ENCODE results near the gene DHRS11.

DHRS11 gene

DNA sequence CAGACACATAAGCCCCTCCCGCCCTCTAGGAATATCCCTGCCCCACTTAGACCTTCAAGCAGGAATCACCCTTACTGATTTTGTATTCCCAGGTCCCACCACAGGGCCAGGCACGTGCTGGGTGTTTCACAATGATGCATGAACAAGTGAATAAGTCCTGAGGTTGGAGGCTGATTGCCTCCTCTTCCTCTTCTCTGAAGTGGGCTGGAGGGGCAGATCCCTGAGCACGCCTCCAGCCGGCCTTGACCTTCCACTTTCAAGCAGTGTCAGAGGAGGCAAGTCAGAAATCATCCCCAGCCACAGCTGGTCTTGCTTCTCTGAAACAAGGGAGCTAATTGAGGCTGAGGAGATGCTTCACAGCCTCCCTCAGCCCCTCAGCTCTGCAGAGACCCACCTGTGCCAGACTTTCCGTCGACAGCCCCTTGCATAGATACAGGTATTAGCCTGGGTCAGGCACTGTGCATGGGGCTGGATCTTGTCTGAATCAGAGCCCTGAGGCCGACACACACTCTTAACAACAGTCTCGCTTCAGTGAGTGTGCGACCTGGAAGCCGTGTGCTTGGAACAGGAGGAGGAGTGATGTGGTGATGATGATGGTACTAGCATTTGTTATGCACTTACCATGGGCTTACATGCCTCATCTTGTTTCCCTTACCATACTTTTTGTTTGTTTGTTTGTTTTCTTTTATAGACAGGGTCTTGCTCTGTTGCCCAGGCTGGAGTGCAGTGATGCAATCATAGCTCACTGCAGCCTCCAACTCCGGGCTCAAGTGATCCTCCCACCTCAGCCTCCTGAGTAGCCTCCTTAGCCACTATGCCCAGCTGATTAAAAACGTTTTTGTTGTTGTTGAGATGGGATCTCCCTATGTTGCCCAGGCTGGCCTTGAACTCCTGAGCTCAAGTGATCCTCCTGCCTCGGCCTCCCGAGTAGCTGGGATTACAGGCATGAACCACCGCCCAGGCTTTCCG, 24.7 kb downstream of the DHRS11 start:
- DNase-seq = no peak

- no peak for DNase-seq
Measured at GRCh38 chr17:36617773-36618172, 26.1 kb downstream of the DHRS11 start.

- DNase-seq = no peak
Measured at GRCh38 chr17:36623281-36623680, 31.6 kb downstream of the DHRS11 start.

GRCh38 chr17:36625188-36625587, 33.5 kb downstream of the DHRS11 start:
- no peak for DNase-seq

DNA sequence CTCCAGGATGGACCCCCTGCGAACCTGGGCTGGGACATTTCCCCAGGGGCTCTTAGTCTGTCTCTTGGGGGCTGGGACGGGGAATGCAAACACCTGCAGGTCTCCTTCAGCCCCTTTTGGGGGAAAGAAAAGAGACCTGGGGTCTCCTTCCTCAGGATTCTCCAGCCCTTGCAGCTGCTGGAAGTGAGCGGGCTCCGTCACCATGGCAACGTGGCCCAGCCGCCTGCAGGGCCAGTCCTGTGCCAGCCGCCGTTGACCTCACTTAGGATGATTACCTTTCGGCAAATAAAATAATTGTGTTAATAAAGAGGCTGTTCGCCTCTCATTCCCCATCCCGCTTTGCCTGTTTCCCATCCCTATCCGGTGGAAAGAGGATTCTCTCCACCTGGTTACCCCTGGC, 35.4 kb downstream of the DHRS11 start:
- no peak for DNase-seq

DNA sequence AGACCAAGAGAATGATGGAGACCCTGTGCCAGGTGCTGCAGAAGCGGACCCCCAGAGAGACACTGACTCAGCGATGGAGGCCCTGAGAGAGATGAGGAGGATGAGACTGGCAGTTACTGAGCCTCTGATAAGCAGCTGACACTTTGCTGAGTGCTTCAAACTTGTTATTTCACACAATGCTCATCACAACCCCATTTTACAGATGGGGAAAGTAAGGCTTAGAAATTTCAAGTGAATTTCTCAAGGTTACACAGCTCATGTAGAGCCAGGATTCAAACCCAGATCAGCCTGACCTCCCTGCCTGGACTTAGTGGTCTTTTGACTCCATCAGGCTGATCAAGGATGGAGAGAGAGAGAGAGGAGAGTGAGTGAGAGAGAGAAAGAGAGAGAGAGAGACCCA, 36.9 kb downstream of the DHRS11 start:
- DNase-seq = no peak

- peak; percentile 85 for DNase-seq
Measured at GRCh38 chr17:36629252-36629847, 37.7 kb downstream of the DHRS11 start.

DNA sequence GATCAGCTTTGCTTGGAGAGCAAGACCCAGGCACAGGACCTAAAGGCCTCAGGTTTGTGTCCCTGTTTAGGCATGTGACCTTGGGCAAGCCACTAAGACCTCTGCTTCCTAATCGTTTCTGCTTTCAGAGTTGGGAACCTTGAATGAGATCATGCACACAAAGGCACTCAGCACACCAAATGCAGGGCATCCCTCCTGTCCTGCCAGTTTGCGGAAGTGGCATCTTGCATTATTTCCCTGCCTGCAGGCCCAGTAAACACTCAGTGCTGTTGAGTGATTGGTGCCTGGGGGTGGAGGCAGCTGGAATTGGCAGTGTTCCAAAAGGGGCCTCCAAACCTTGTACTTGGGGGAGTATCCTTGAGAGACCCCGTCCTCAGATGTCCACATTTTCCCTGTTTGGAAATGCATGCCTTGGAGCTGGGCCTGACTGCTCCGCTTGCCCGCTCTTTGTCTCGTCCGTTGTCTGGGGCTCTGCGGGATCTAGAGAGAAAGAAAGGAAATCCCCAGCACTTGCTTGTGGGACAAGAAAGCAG, 38.4 kb downstream of the DHRS11 start:
- no peak for DNase-seq

DNA sequence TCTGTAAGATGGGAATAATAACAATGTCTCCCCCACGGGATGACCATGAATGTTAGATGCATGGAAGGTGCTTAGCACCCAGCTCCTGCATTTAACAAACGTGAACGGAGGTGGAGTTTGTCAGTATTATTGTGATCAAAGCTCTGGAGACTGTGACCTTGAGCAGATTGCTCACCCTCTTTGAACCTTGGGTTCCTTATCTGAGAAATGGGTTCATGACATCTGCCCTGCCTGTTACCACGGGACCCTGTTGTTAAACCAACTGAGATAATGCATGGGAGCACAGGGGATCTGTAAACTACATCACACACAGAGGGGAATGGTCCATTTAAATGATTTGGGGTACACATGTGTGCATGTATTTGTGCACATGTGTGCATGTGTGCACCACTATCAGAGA, 39.3 kb downstream of the DHRS11 start:
- DNase-seq = no peak

DNA sequence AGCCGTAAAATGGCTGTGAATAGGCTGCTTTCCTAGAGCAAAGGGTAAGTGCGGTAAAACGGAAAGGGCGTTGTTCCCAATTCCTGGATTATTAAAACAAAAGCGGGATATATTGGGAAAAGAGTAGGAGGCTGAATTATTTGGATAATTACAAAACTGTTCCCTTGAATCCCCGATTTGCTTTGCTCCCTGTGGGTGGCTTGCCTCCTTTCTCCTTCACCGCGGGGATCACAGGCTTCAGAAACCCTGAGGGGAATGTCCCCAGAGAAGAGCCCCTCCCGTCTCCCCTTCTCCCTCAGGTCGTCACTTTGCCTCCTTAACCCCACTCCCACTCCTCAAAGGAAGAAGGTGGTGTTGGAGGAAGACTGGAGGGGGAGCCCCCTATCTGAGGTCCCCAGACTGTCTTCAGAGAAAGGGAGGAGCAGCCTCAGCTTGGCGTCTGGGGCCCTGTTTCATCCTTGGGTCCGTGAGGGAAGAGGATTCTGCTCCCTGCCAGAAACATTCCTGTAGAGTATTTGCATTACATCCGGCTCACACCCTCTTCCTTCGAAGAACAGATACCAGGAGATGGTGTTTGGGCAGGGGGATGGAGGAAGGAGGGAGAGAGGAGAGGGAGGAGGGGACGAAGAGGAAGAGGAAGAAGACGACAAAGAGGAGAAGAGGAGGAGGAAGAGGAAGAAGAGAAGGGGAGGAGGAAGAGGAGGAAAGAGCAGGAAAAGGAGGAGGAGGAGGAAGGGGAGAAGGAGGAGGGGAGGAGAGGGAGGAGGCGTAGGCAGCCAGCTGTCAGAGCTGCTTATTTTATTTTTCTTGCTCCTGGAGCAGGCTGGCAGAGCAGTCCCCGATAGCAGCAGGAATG, 41.5 kb downstream of the DHRS11 start:
- no peak for DNase-seq

DNA sequence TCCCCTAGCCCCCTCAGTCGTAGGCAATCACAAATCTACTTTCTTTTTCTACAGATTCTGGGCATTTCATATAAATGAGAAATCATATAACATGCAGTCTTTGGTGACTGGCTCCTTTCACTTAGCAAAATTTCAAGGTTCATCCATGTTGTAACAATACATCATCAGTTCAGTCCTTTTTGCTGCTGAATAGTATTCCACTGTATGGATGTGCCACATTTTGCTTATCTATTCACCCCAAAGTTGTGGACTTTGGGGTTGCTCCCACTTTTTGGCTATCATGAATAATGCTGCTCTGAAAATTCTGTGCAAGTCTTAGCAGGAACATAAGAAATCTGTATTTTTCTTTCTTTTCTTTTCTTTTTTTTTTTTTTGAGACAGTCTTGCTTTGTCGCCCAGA, 48.7 kb downstream of the DHRS11 start:
- DNase-seq = no peak

- no peak for DNase-seq
Measured at GRCh38 chr17:36640836-36641235, 49.2 kb downstream of the DHRS11 start.

DNA sequence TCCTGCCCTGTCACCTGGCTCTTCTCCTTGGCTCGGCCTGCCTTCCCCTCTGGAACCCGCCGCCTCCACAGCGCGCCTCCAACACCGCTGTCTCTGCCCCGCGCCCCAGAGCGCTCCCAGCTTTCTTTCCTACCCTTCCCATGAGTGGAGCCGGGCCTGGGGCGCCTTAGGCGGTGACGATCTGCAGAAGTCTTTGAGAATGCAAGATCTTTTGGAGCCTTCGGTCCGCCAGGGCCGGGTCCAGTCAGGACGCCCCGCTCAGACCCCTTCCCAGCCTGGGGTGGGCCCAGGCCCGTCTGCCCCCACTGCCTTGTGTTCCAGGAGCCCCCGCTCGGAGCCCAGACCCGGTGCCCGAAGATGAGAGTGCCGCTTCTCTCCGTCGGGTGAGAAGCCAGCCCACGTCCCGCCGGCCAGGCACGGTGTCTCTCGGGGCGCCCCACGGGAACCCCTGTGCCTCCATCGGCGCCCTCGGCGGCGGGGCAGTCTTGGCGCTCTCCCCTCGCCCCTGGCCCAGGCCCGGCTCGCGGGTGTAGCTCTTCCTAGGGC, 49.7 kb downstream of the DHRS11 start:
- DNase-seq = no peak

- peak; percentile 9 for DNase-seq
Measured at GRCh38 chr17:36641877-36642845, 50.5 kb downstream of the DHRS11 start.

- no peak for DNase-seq
Measured at GRCh38 chr17:36643086-36643685, 51.5 kb downstream of the DHRS11 start.

GRCh38 chr17:36645422-36645821, 53.7 kb downstream of the DHRS11 start:
- DNase-seq = no peak

DNA sequence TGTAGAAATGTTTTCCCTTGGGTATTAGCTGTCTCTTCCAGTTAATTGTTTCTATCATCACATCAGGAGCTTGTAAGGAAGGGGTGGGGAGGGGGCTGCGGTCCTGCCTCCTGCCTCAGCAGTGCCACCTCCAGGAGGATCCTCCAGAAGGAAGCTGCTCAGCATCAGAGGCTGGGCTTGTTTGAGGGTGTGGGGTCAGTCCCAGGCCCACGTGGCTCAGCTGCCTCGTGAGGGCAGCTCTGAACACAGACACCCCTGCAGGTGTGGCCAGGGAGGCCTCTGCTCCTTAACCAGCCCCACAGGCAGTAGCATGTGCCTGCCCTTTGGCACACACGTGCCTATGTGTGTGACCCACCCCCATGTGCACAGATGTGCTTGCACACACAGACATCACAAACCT, 56.0 kb downstream of the DHRS11 start:
- DNase-seq = no peak

GRCh38 chr17:36650096-36650775, 58.6 kb downstream of the DHRS11 start:
- no peak for DNase-seq

Measured in activated naive CD4-positive, alpha-beta T cell treated with Interleukin-2 at 50 U/mL for 16 hours (primary cell).